ENCODE data around the gene NID2. TPM values are rescaled to one million over a fixed set of nuclear protein-coding genes. Genes with fewer than 3 reads are reported as not detected.
A peak's percentile ranks its signal among the peaks of the same experiment; 100 is the strongest.

NID2 gene
- total and polyA plus RNA-seq, 4 donors = 2.3 to 23.3 (median 10.1) TPM

- no peak overlapping the region for H3K4me3 ChIP-seq (ENCODE audit: low read depth in 1 of 3, low read length in 3 of 3)
- H3K9me3 ChIP-seq (ENCODE audit: control insufficient read depth in 4 of 4, low read length in 3 of 4) = no peaks in the 10 kb centered on the region
- no peaks in the 10 kb centered on the region for H3K36me3 ChIP-seq (ENCODE audit: control insufficient read depth in 4 of 4, insufficient read depth in 3 of 4, low read depth in 1 of 4, low read length in 3 of 4)
- TF ChIP-seq FOXA2 (IDR thresholded peaks at IDR 0.05) (no peak), RAD21 (IDR thresholded peaks at IDR 0.05) (no peak), MAX (IDR thresholded peaks at IDR 0.05) (no peak), NR2F2 (IDR thresholded peaks at IDR 0.05) (no peak), REST (IDR thresholded peaks at IDR 0.05) (no peak), TAF1 (conservative IDR thresholded peaks at IDR 0.05) (no peak), ATF3 (IDR thresholded peaks at IDR 0.05) (no peak)
- H3K27me3 ChIP-seq (ENCODE audit: control insufficient read depth in 4 of 4, insufficient read depth in 4 of 4, low read length in 3 of 4) = no peaks in the 10 kb centered on the region
- no peaks in the 10 kb centered on the region for H3K4me1 ChIP-seq (ENCODE audit: control insufficient read depth in 4 of 4, insufficient read depth in 4 of 4, low read length in 3 of 4)
- H3K9ac ChIP-seq (ENCODE audit: low read depth in 1 of 2, low read length in 2 of 2) = no peak overlapping the region
- H3K27ac ChIP-seq (ENCODE audit: low read depth in 1 of 2, low read length in 2 of 2) = no peak overlapping the region
- no peak for DNase-seq (ENCODE audit: low spot score)
- WGBS = 79% methylated on average over 10 of the region's 10 CpGs
Measured at GRCh38 chr14:52026901-52027300, 42.0 kb downstream of the NID2 start.

- no peaks in the 10 kb centered on the region for H3K27me3 ChIP-seq (ENCODE audit: control insufficient read depth in 4 of 4, insufficient read depth in 4 of 4, low read length in 3 of 4)
- H3K4me1 ChIP-seq (ENCODE audit: control insufficient read depth in 4 of 4, insufficient read depth in 4 of 4, low read length in 3 of 4) = no peaks in the 10 kb centered on the region
- H3K36me3 ChIP-seq (ENCODE audit: control insufficient read depth in 4 of 4, insufficient read depth in 3 of 4, low read depth in 1 of 4, low read length in 3 of 4) = no peaks in the 10 kb centered on the region
- no peak overlapping the region for H3K9ac ChIP-seq (ENCODE audit: low read depth in 1 of 2, low read length in 2 of 2)
- no peak overlapping the region for H3K27ac ChIP-seq (ENCODE audit: low read depth in 1 of 2, low read length in 2 of 2)
- no peak overlapping the region for H3K4me3 ChIP-seq (ENCODE audit: low read depth in 1 of 3, low read length in 3 of 3)
- no peak for DNase-seq (ENCODE audit: low spot score)
- 88% methylated on average over 8 of the region's 8 CpGs for WGBS
- TF ChIP-seq CTCF (IDR thresholded peaks at IDR 0.05; ENCODE audit: low read depth, low read length, missing input control) (no peak), YY1 (IDR thresholded peaks at IDR 0.05) (no peak)
- H3K9me3 ChIP-seq (ENCODE audit: control insufficient read depth in 4 of 4, low read length in 3 of 4) = no peaks in the 10 kb centered on the region
Measured at GRCh38 chr14:52026017-52026660, 42.7 kb downstream of the NID2 start.

- Histone ChIP-seq H3K4me3 (ENCODE audit: low read depth in 1 of 3, low read length in 3 of 3) (no peak overlapping the region), H3K27ac (ENCODE audit: low read depth in 1 of 2, low read length in 2 of 2) (no peak overlapping the region), H3K9ac (ENCODE audit: low read depth in 1 of 2, low read length in 2 of 2) (no peak overlapping the region), H3K4me1 (ENCODE audit: control insufficient read depth in 4 of 4, insufficient read depth in 4 of 4, low read length in 3 of 4) (no peaks in the 10 kb centered on the region), H3K36me3 (ENCODE audit: control insufficient read depth in 4 of 4, insufficient read depth in 3 of 4, low read depth in 1 of 4, low read length in 3 of 4) (no peaks in the 10 kb centered on the region), H3K9me3 (ENCODE audit: control insufficient read depth in 4 of 4, low read length in 3 of 4) (no peaks in the 10 kb centered on the region), H3K27me3 (ENCODE audit: control insufficient read depth in 4 of 4, insufficient read depth in 4 of 4, low read length in 3 of 4) (no peaks in the 10 kb centered on the region)
- DNase-seq (ENCODE audit: low spot score) = no peak
- TF ChIP-seq ATF3 (IDR thresholded peaks at IDR 0.05) (no peak), SP1 (IDR thresholded peaks at IDR 0.05) (no peak), CTCF (IDR thresholded peaks at IDR 0.05; ENCODE audit: low read depth, low read length, missing input control) (no peak), HNF4A (conservative IDR thresholded peaks at IDR 0.05) (peak; percentile 26 to 57), YY1 (IDR thresholded peaks at IDR 0.05) (peak; percentile 26), ZBTB33 (IDR thresholded peaks at IDR 0.05) (peak; percentile 14), FOXA1 (IDR thresholded peaks at IDR 0.05) (no peak), RAD21 (IDR thresholded peaks at IDR 0.05) (no peak), GABPA (IDR thresholded peaks at IDR 0.05 in 1 of 2, conservative IDR thresholded peaks at IDR 0.05 in 1 of 2) (no peak), MAX (IDR thresholded peaks at IDR 0.05) (peak; percentile 23), RXRA (IDR thresholded peaks at IDR 0.05) (peak in 1 of 2 donors; percentile 28), NR2F2 (IDR thresholded peaks at IDR 0.05) (peak; percentile 62)
Measured at GRCh38 chr14:52025310-52025709, 43.5 kb downstream of the NID2 start.

Measured in liver (tissue), 9 donors.